Fibroblast of mammary gland (primary cell): ENCODE results near the gene SSBP3.

Source experiments
- DNase-seq: peaks from one replicate; pipeline ENCODE4 v3.0.0-alpha.2; 2010; ENCODE audit warnings: low read depth
- H3K4me3 ChIP-seq: 2 replicates; pipeline ENCODE4 v1.5.1; 2011; ENCODE audit warnings: low read depth, mild to moderate bottlenecking, low read length, moderate library complexity; ENCODE audit not compliant: control insufficient read depth
- CTCF ChIP-seq: conservative IDR thresholded peaks from 2 replicates; pipeline ENCODE4 v1.5.1; 2011; ENCODE audit warnings: low read depth, low read length, inconsistent platforms; ENCODE audit not compliant: control insufficient read depth, insufficient read depth

SSBP3 gene

GRCh38 chr1:54323324-54323739, 82.9 kb downstream of the SSBP3 start:
- no peak for TF ChIP-seq CTCF
- no peak overlapping the region for H3K4me3 ChIP-seq
- DNase-seq: no peak

GRCh38 chr1:54318246-54318814, 87.9 kb downstream of the SSBP3 start:
- TF ChIP-seq CTCF: no peak
- H3K4me3 ChIP-seq: no peak overlapping the region
- DNase-seq: no peak

GRCh38 chr1:54317084-54317483, 89.1 kb downstream of the SSBP3 start:
- TF ChIP-seq CTCF: no peak
- peak; percentile 46 for DNase-seq
- no peak overlapping the region for H3K4me3 ChIP-seq

- no peak overlapping the region for H3K4me3 ChIP-seq
- TF ChIP-seq CTCF: no peak
- DNase-seq: no peak
Observed at GRCh38 chr1:54315099-54315498, 91.1 kb downstream of the SSBP3 start.

GRCh38 chr1:54314696-54315095, 91.5 kb downstream of the SSBP3 start:
- H3K4me3 ChIP-seq: no peak overlapping the region
- DNase-seq: no peak
- no peak for TF ChIP-seq CTCF

GRCh38 chr1:54312796-54313316, 93.3 kb downstream of the SSBP3 start:
- no peak overlapping the region for H3K4me3 ChIP-seq
- no peak for TF ChIP-seq CTCF
- DNase-seq: peak; percentile 82

GRCh38 chr1:54311506-54311905, 94.7 kb downstream of the SSBP3 start:
- DNase-seq: no peak
- no peak overlapping the region for H3K4me3 ChIP-seq
- no peak for TF ChIP-seq CTCF
